ENCODE data around the gene MT4.

Gene MT4

GRCh38 chr16:56611281-56611833, 46.5 kb downstream of the MT4 start:
- 100% methylated on average over 2 of the region's 2 CpGs for WGBS (ENCODE audit: insufficient coverage)
- POLR2A ChIA-PET, result no interaction called here
- Histone ChIP-seq H3K27ac (ENCODE audit: insufficient read depth in 1 of 2, low read depth in 1 of 2, low read length in 2 of 2, poor library complexity in 1 of 2, severe bottlenecking in 2 of 2) (no peak overlapping the region), H3K36me3 (ENCODE audit: control insufficient read depth in 4 of 4, insufficient read depth in 4 of 4, low read length in 3 of 4) (no peaks in the 10 kb centered on the region), H3K27me3 (replicated peaks in 2 of 5; ENCODE audit: control insufficient read depth in 4 of 5, insufficient read depth in 5 of 5, low read length in 4 of 5) (peaks cover under 1 to 7% (median 2%) of the 10 kb centered on the region in 5 experiments), H3K4me1 (ENCODE audit: control extremely low read depth in 1 of 4, control insufficient read depth in 4 of 4, insufficient read depth in 4 of 4, low read length in 3 of 4) (peaks cover 7 to 36% (median 33%) of the 10 kb centered on the region in 4 experiments), H3K9me3 (ENCODE audit: control extremely low read depth in 1 of 5, control insufficient read depth in 4 of 5, insufficient read depth in 2 of 5, low read depth in 1 of 5, low read length in 4 of 5) (no peaks in the 10 kb centered on the region), H3K4me3 (ENCODE audit: control insufficient read depth in 1 of 7, extremely low read depth in 1 of 7, insufficient read depth in 4 of 7, low read depth in 2 of 7, low read length in 6 of 7) (no peak overlapping the region)
- DNase-seq, result no peak
- CTCF ChIA-PET, result interaction anchor here (1.0 to 3.4 kb wide), 5 partner anchors 9 to 19 kb away, joined by 3 to 18 read pairs (median 4); no protein-coding TSS in a partner anchor

DNA sequence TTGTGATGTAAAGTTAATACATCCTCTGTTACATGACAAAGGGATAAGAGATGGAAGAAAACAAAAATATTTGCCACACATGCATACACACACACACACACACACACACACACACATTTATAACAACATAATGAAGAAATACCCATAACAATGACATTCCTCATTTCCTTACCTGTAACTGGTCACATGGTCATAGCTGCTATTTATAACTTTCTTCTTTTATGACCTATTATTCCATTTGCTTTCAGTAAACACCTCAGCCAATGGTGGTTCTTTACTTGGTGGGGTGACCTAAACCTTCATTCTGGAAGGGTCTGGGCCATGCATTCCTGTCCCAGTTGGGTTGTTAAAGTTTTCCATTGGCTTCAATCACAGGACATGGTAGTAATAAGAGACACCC, 48.8 kb downstream of the MT4 start:
- H3K9me3 ChIP-seq (ENCODE audit: control extremely low read depth in 1 of 5, control insufficient read depth in 4 of 5, insufficient read depth in 2 of 5, low read depth in 1 of 5, low read length in 4 of 5), result no peaks in the 10 kb centered on the region
- peaks cover 5 to 29% (median 25%) of the 10 kb centered on the region in 4 experiments for H3K4me1 ChIP-seq (ENCODE audit: control extremely low read depth in 1 of 4, control insufficient read depth in 4 of 4, insufficient read depth in 4 of 4, low read length in 3 of 4)
- CTCF ChIA-PET, result interaction anchor here (1.0 to 1.4 kb wide), 4 partner anchors 9 to 37 kb away, joined by 3 to 6 read pairs (median 4); no protein-coding TSS in a partner anchor
- no peak for DNase-seq
- POLR2A ChIA-PET, result no interaction called here
- no peak overlapping the region for H3K27ac ChIP-seq (ENCODE audit: insufficient read depth in 1 of 2, low read depth in 1 of 2, low read length in 2 of 2, poor library complexity in 1 of 2, severe bottlenecking in 2 of 2)
- H3K27me3 ChIP-seq (replicated peaks in 2 of 5; ENCODE audit: control insufficient read depth in 4 of 5, insufficient read depth in 5 of 5, low read length in 4 of 5), result peaks cover 2 to 26% (median 24%) of the 10 kb centered on the region in 5 experiments
- no peaks in the 10 kb centered on the region for H3K36me3 ChIP-seq (ENCODE audit: control insufficient read depth in 4 of 4, insufficient read depth in 4 of 4, low read length in 3 of 4)
- no peak overlapping the region for H3K4me3 ChIP-seq (ENCODE audit: control insufficient read depth in 1 of 7, extremely low read depth in 1 of 7, insufficient read depth in 4 of 7, low read depth in 2 of 7, low read length in 6 of 7)

DNA sequence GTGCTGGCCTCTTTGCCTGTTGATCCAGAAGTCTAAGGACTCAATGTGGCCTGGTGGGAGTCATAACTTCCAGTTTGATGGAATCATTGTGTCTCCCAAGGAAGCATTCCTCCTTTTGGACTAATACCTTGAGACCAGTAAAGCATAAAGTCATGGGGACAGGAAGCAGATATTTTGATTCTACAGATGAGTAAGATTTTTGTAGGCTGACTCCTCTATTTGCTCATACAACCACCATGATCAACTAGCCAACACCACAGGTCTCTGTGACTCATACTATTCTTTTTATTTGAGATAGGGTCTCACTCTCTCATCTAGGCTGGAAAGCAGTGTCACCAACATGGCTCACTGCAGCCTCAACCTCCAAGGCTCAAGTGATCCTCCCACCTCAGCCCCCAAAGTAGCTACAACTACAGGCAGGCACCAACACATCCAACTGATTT, 49.7 kb downstream of the MT4 start:
- H3K36me3 ChIP-seq (ENCODE audit: control insufficient read depth in 4 of 4, insufficient read depth in 4 of 4, low read length in 3 of 4), result no peaks in the 10 kb centered on the region
- peaks cover 2 to 20% (median 18%) of the 10 kb centered on the region in 4 experiments for H3K4me1 ChIP-seq (ENCODE audit: control extremely low read depth in 1 of 4, control insufficient read depth in 4 of 4, insufficient read depth in 4 of 4, low read length in 3 of 4)
- ChIA-PET POLR2A (no interaction called here), CTCF (no interaction called here)
- peaks cover 2 to 33% (median 26%) of the 10 kb centered on the region in 5 experiments for H3K27me3 ChIP-seq (replicated peaks in 2 of 5; ENCODE audit: control insufficient read depth in 4 of 5, insufficient read depth in 5 of 5, low read length in 4 of 5)
- H3K4me3 ChIP-seq (ENCODE audit: control insufficient read depth in 1 of 7, extremely low read depth in 1 of 7, insufficient read depth in 4 of 7, low read depth in 2 of 7, low read length in 6 of 7), result no peak overlapping the region
- H3K9me3 ChIP-seq (ENCODE audit: control extremely low read depth in 1 of 5, control insufficient read depth in 4 of 5, insufficient read depth in 2 of 5, low read depth in 1 of 5, low read length in 4 of 5), result no peaks in the 10 kb centered on the region
- no peak overlapping the region for H3K27ac ChIP-seq (ENCODE audit: insufficient read depth in 1 of 2, low read depth in 1 of 2, low read length in 2 of 2, poor library complexity in 1 of 2, severe bottlenecking in 2 of 2)
- DNase-seq, result no peak

GRCh38 chr16:56615353-56615752, 50.5 kb downstream of the MT4 start:
- POLR2A ChIA-PET, result interaction anchor here (0.6 kb wide), 1 partner anchor 10 kb away, joined by 4 read pairs; the partner anchor contains the start of gene MT1E
- no peak for DNase-seq
- Histone ChIP-seq H3K27ac (ENCODE audit: insufficient read depth in 1 of 2, low read depth in 1 of 2, low read length in 2 of 2, poor library complexity in 1 of 2, severe bottlenecking in 2 of 2) (no peak overlapping the region), H3K36me3 (ENCODE audit: control insufficient read depth in 4 of 4, insufficient read depth in 4 of 4, low read length in 3 of 4) (no peaks in the 10 kb centered on the region), H3K4me1 (ENCODE audit: control extremely low read depth in 1 of 4, control insufficient read depth in 4 of 4, insufficient read depth in 4 of 4, low read length in 3 of 4) (peaks cover 0 to 14% (median 12%) of the 10 kb centered on the region in 4 experiments), H3K27me3 (replicated peaks in 2 of 5; ENCODE audit: control insufficient read depth in 4 of 5, insufficient read depth in 5 of 5, low read length in 4 of 5) (peaks cover 2 to 37% (median 28%) of the 10 kb centered on the region in 5 experiments), H3K9me3 (ENCODE audit: control extremely low read depth in 1 of 5, control insufficient read depth in 4 of 5, insufficient read depth in 2 of 5, low read depth in 1 of 5, low read length in 4 of 5) (no peaks in the 10 kb centered on the region), H3K4me3 (ENCODE audit: control insufficient read depth in 1 of 7, extremely low read depth in 1 of 7, insufficient read depth in 4 of 7, low read depth in 2 of 7, low read length in 6 of 7) (no peak overlapping the region)
- CTCF ChIA-PET, result no interaction called here
- WGBS (ENCODE audit: insufficient coverage), result no CpG with 5 or more reads among the region's 3 CpGs

GRCh38 chr16:56616608-56617211, 51.8 kb downstream of the MT4 start:
- POLR2A ChIA-PET, result no interaction called here
- Histone ChIP-seq H3K27ac (ENCODE audit: insufficient read depth in 1 of 2, low read depth in 1 of 2, low read length in 2 of 2, poor library complexity in 1 of 2, severe bottlenecking in 2 of 2) (no peak overlapping the region), H3K36me3 (ENCODE audit: control insufficient read depth in 4 of 4, insufficient read depth in 4 of 4, low read length in 3 of 4) (no peaks in the 10 kb centered on the region), H3K4me1 (ENCODE audit: control extremely low read depth in 1 of 4, control insufficient read depth in 4 of 4, insufficient read depth in 4 of 4, low read length in 3 of 4) (peaks cover 0 to 12% (median 9%) of the 10 kb centered on the region in 4 experiments), H3K9me3 (ENCODE audit: control extremely low read depth in 1 of 5, control insufficient read depth in 4 of 5, insufficient read depth in 2 of 5, low read depth in 1 of 5, low read length in 4 of 5) (no peaks in the 10 kb centered on the region), H3K27me3 (replicated peaks in 2 of 5; ENCODE audit: control insufficient read depth in 4 of 5, insufficient read depth in 5 of 5, low read length in 4 of 5) (peaks cover 2 to 37% (median 28%) of the 10 kb centered on the region in 5 experiments), H3K4me3 (ENCODE audit: control insufficient read depth in 1 of 7, extremely low read depth in 1 of 7, insufficient read depth in 4 of 7, low read depth in 2 of 7, low read length in 6 of 7) (peak overlapping the region in 6 of 7 experiments; percentile 29 to 64 (median 46))
- CTCF ChIA-PET, result no interaction called here
- DNase-seq, result no peak
- WGBS (ENCODE audit: insufficient coverage), result 52% methylated on average over 18 of the region's 23 CpGs

DNA sequence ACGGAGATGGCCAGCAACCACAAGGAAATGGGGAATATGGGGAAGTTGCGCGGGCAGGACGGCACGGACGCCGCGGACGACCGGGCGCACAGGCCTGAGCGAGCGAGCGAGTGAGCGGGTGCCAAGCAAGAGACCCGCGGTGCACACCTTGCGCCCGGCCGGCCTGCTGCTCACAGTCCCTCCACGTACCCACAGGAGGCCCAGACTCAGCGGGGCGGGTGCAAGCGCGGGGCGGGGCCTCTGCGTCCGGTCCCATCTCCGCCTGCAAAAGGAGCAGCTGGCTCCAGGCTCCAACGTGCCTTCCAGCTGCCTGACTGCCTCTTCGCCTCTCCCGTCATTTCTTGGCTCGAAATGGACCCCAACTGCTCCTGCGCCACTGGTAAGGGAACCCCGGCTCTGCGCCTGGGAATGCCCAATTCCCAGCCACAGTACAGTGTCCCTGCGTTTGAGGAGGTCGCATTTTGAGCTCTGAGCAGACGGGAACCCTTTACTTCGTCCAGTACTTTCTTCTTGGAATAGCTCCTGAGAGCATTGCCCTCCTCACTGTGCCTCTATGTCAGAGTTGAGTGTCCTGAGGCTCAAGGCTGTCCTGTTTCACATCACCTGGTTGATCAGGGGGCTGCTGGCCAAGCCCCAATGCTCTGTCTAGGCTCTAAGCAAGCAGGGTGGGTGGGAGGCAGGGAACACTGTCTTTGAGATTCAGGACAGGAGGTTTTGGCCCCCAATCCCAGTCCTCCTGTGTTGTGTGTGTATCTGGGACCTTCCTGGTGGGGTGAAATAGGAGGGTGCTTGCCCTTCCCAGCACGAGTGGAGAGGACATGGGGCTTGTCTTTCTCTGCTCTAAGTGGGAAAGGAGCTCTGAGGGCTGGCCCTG, 52.6 kb downstream of the MT4 start:
- Histone ChIP-seq H3K27me3 (replicated peaks in 2 of 5; ENCODE audit: control insufficient read depth in 4 of 5, insufficient read depth in 5 of 5, low read length in 4 of 5) (peaks cover 2 to 37% (median 28%) of the 10 kb centered on the region in 5 experiments), H3K36me3 (ENCODE audit: control insufficient read depth in 4 of 4, insufficient read depth in 4 of 4, low read length in 3 of 4) (no peaks in the 10 kb centered on the region), H3K4me1 (ENCODE audit: control extremely low read depth in 1 of 4, control insufficient read depth in 4 of 4, insufficient read depth in 4 of 4, low read length in 3 of 4) (peaks cover 0 to 12% (median 9%) of the 10 kb centered on the region in 4 experiments), H3K27ac (ENCODE audit: insufficient read depth in 1 of 2, low read depth in 1 of 2, low read length in 2 of 2, poor library complexity in 1 of 2, severe bottlenecking in 2 of 2) (no peak overlapping the region), H3K4me3 (ENCODE audit: control insufficient read depth in 1 of 7, extremely low read depth in 1 of 7, insufficient read depth in 4 of 7, low read depth in 2 of 7, low read length in 6 of 7) (peak overlapping the region; percentile 10 to 64 (median 37)), H3K9me3 (ENCODE audit: control extremely low read depth in 1 of 5, control insufficient read depth in 4 of 5, insufficient read depth in 2 of 5, low read depth in 1 of 5, low read length in 4 of 5) (no peaks in the 10 kb centered on the region)
- WGBS (ENCODE audit: insufficient coverage), result 2% methylated on average over 40 of the region's 41 CpGs
- CTCF ChIA-PET, result interaction anchor here (0.6 to 1.4 kb wide), 3 partner anchors 17 to 107 kb away, joined by 3 read pairs; no protein-coding TSS in a partner anchor
- POLR2A ChIA-PET, result no interaction called here
- DNase-seq, result peak in 2 of 3 donors; percentile 41 to 45

Data from common myeloid progenitor, CD34-positive (primary cell).